HTERT RPE-1 (cell line): ENCODE data around the gene DCBLD1.

Experiments
- in situ Hi-C: fragments of 300-500 bp; cut with MboI; formaldehyde crosslinking; loops from 4 replicates; pipeline ENCODE4 v1.14.3; 2020; ENCODE audit warnings: low sequenced_read_pairs

The DCBLD1 gene

DNA sequence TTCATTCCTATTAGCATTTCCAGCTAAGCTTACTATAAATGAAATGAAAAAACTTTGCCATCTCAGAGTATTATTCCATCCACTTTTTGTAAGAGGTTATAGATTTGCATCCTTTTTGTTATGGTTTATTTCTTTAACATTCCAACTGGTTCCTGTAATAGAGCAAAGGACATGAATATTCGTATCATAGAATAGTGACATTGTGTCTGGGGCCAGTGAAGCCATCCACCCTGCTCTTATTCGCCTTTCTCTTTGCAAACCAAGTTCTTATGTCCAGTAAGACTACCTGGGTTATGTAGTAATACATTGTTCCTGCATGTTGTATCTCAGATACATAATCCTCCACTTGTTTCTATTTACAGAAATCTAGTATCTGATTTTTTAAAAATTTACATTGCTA is 43.1 kb downstream of the DCBLD1 start:
- in situ Hi-C loops: no loop called here

DNA sequence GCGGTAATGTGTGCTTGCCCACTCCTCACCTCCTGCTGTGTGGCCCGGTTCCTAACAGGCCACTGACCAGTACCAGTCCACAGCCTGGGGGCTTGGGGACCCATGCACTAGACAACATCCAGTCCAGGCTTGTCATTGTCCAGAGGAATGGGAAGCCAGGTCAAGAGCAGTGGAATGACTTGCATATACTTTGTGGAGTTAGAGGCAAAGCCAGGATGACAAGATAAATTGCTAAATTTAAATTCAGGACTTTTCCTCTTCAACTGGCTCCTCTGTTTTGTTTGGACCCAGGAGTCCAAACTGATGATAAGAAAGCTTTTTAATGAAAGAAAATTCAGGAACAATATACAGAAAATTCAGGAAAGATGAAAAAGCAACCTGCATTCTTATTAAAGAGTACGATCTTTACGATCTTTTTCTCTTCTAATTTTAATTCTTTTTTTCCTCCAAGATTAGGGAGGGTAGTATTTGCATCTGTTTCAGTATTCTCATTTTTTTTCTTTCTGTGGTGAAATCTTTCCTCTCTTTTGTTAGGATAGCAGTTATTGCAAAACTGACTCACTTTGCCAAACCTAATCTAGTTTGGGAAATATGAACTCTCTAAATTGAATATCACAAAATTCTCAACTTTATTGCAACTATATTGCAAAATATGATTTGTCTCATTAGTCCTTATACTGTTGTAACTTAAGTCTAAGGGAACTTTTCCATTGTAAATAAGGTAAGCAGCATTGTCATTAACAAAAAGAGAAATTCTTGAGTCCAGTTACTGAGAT is 48.2 kb downstream of the DCBLD1 start:
- in situ Hi-C loops: no loop called here

DNA sequence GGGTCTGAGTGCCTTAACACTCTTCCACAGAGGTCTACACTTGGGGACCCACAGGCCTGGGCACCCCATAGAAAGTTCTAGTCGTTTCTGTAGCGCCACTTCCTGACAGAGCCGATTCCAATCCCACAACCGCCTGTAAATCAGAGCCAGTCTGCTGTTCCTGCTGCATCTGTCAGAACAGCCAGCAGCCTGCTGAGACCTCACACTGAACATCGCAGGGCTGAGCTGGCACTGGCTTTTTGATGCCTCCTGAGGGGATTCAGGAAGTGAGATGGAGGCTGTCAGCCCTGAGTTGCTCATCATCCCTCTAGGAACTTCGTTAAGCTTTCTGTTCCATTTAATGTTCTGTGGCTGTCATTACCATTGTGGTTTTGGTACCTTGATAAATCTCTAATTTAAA is 48.9 kb downstream of the DCBLD1 start:
- in situ Hi-C loops: no loop called here

DNA sequence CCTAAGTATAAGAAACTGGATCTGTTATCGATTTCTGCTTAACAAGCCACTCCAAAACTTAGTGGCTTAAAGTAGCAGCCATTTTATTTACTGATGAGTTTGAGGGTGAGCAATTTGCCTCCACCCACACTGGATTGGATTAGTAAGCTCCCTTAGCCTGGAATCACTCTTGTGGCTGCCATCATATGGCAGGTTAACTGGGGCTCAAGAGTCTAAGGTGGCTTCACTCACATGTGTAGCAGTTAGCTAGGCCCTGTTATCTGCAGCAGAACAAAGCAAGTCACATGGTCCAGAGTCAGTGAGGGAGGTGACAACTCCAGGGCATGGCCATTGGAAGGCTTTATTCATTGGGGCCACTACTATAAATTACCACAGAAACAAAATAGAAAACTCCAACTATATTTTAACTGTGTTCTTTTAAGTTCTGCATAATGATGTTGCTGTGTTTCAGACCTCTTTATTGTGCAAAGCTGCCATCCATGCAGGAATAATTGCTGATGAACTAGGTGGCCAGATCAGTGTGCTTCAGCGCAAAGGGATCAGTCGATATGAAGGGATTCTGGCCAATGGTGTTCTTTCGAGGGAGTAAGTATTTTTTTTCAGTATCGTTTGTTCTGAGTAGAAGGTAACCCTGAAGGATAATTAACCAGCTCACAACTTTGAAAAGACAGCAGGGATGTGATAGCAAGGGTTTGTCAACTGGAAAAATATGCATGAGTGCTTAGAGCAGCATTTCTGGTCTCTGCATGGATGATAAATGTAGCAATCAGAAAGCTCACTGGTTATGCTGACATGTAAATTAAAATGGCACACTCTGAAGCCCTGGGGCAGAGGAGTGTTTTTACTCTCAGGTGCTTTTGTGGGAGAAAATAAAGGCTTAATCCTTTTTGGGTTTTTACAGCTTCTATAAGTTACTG is 49.6 kb downstream of the DCBLD1 start:
- in situ Hi-C loops: no loop called here

GRCh38 chr6:117533775-117534174 is 51.3 kb downstream of the DCBLD1 start:
- in situ Hi-C loops: no loop called here

DNA sequence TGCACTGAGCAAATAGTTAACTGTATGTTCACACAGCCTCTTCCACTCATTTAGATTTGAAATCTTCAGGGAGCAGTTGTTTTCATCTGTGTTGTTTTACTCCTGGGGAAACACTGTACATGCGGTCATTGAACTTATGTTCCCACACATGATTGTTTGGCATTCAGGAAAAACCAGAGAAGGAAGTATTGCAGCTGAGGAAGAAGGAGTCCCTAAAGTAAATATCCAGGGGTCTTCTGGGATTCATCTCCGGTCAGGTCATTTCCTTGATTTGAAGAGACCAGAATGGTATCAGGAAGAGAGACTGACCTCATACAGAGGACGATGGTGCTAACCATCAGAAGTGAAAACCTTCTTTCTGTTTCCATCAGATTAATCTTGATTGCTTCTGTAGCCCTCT is 52.5 kb downstream of the DCBLD1 start:
- in situ Hi-C loops: no loop called here

GRCh38 chr6:117536317-117536716 is 53.8 kb downstream of the DCBLD1 start:
- in situ Hi-C loops: no loop called here

DNA sequence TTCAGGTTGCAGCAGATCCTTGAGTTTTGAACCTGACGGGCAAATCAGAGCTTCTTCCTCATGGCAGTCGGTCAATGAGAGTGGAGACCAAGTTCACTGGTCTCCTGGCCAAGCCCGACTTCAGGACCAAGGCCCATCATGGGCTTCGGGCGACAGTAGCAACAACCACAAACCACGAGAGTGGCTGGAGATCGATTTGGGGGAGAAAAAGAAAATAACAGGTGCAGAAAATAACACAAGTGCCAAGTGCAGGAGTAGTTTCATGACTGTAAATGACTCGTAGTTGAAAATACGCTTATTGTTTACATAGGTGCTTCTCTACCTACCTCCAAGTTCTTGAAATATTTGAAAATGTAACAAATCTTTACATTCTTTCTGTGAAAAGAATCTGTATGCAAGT is 56.1 kb downstream of the DCBLD1 start:
- in situ Hi-C loops: no loop called here

DNA sequence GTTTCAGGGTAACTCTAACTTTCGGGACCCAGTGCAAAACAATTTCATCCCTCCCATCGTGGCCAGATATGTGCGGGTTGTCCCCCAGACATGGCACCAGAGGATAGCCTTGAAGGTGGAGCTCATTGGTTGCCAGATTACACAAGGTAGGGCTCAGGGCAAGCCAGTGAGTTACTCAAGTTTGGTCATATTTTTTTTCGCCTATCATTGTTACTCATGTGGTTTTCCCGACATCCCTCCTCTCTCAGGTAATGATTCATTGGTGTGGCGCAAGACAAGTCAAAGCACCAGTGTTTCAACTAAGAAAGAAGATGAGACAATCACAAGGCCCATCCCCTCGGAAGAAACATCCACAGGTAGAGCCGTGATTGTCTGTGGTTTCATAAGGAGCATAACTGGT is 58.2 kb downstream of the DCBLD1 start:
- in situ Hi-C loops: no loop called here

GRCh38 chr6:117542493-117542892 is 60.0 kb downstream of the DCBLD1 start:
- in situ Hi-C loops: no loop called here

DNA sequence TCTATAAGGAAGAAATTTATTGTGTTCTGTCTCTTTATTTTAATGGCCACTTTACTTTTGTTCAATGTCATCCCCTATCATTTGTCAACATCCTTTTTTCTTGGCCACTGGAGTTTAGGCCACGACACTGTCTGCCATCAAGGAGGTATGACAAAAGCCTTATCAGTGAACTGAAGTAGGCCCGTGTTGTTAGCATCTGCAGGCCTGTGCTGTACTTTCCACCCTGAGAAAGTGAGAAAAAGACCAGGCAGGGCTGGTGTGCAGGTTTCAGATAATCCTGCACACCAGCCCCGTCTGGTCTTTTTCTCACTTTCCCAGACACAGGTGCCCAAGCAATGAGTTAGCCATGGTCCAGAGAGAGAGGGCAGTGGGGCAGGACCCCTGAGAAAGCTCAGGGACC is 62.2 kb downstream of the DCBLD1 start:
- in situ Hi-C loops: no loop called here

GRCh38 chr6:117545161-117545595 is 62.7 kb downstream of the DCBLD1 start:
- in situ Hi-C loops: no loop called here

DNA sequence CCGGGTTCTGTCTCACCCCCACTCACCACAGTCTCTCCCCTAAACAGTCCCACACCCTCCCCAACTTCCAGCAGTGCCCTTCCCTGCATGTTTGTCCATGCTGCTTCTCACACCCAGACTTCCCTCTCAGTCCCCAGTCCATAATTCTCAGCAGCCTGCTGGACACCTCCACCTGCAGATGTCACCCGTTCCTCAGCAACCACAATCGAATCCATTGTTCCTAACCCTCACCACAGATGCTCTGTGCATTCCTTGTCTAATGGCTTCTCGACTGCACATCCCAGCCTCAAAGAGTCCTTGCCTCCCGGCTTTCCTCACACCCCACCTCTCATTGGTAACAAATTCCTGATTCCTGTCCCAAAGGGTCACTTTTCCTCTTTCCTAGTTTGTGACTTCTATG is 64.2 kb downstream of the DCBLD1 start:
- in situ Hi-C loops: no loop called here

DNA sequence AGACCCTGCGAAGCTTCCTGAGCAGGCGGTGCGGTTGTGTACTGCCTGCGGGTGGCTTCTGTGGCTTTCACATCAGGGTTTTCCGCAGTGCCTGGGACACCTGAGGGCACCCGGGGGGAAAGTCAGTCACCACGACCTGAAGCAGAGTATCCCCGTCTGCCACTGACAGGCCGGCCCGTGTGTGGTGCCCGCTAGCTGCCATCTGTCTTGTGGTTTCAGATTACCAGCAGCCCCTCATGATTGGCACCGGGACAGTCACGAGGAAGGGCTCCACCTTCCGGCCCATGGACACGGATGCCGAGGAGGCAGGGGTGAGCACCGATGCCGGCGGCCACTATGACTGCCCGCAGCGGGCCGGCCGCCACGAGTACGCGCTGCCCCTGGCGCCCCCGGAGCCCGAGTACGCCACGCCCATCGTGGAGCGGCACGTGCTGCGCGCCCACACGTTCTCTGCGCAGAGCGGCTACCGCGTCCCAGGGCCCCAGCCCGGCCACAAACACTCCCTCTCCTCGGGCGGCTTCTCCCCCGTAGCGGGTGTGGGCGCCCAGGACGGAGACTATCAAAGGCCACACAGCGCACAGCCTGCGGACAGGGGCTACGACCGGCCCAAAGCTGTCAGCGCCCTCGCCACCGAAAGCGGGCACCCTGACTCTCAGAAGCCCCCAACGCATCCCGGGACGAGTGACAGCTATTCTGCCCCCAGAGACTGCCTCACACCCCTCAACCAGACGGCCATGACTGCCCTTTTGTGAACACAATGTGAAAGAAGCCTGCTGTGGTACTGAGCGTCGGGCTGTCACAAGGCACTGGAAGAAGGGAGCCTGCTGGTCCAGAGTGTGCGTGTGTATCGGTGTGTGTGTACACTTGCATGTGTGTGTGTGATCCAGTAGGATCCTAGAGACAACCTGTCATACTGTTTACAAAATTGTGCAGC is 65.5 kb downstream of the DCBLD1 start:
- in situ Hi-C loops: no loop called here

- in situ Hi-C loops: no loop called here
Observed at GRCh38 chr6:117548797-117549301, 66.4 kb downstream of the DCBLD1 start.

GRCh38 chr6:117549611-117550010 is 67.1 kb downstream of the DCBLD1 start:
- in situ Hi-C loops: no loop called here

GRCh38 chr6:117550078-117550600 is 67.7 kb downstream of the DCBLD1 start:
- in situ Hi-C loops: no loop called here

GRCh38 chr6:117550618-117551242 is 68.3 kb downstream of the DCBLD1 start:
- in situ Hi-C loops: no loop called here

- in situ Hi-C loops: no loop called here
Observed at GRCh38 chr6:117552618-117553017, 70.1 kb downstream of the DCBLD1 start.

- in situ Hi-C loops: no loop called here
Observed at GRCh38 chr6:117553142-117553541, 70.7 kb downstream of the DCBLD1 start.
